H9 (cell line): ENCODE data around the gene SLC30A7. TPM values are rescaled to one million over a fixed set of nuclear protein-coding genes. Genes with fewer than 3 reads are reported as not detected.

ENCODE experiments used
- DNase-seq: peaks from one replicate; pipeline ENCODE4 v3.0.0-alpha.2; 2017
- H2AFZ ChIP-seq: one replicate; pipeline ENCODE4 v1.6.1; 2013; ENCODE audit warnings: mild to moderate bottlenecking, low read length, control low read depth, moderate library complexity
- H2AK5ac ChIP-seq: 2 replicates; pipeline ENCODE4 v1.6.1; 2013; ENCODE audit warnings: low read length, control low read depth, mixed read lengths; ENCODE audit not compliant: insufficient read length
- H2BK120ac ChIP-seq: one replicate; pipeline ENCODE4 v1.6.1; 2013; ENCODE audit warnings: low read depth, mild to moderate bottlenecking, low read length, control low read depth, inconsistent platforms; ENCODE audit not compliant: poor library complexity, severe bottlenecking
- H2BK12ac ChIP-seq: 2 replicates; pipeline ENCODE4 v1.6.1; 2013; ENCODE audit warnings: low read length, control low read depth, mixed read lengths, low read depth; ENCODE audit not compliant: insufficient read length
- H2BK15ac ChIP-seq: 2 replicates; pipeline ENCODE4 v1.6.1; 2013; ENCODE audit warnings: low read depth, low read length, control low read depth
- H2BK20ac ChIP-seq: one replicate; pipeline ENCODE4 v1.6.1; 2013; ENCODE audit warnings: low read depth, mild to moderate bottlenecking, low read length, control low read depth, inconsistent platforms; ENCODE audit not compliant: poor library complexity, severe bottlenecking
- H2BK5ac ChIP-seq: 2 replicates; pipeline ENCODE4 v1.6.1; 2013; ENCODE audit warnings: low read length, control low read depth, mixed read lengths; ENCODE audit not compliant: insufficient read length
- H3K14ac ChIP-seq: 2 replicates; pipeline ENCODE4 v1.6.1; 2013; ENCODE audit warnings: low read length, control low read depth; ENCODE audit not compliant: insufficient read depth
- H3K18ac ChIP-seq: 2 replicates; pipeline ENCODE4 v1.6.1; 2013; ENCODE audit warnings: low read depth, mild to moderate bottlenecking, mixed read lengths, low read length, control low read depth; ENCODE audit not compliant: insufficient read length
- H3K23ac ChIP-seq: 2 replicates; pipeline ENCODE4 v1.6.1; 2013; ENCODE audit warnings: low read length, control low read depth, mixed read lengths, low read depth; ENCODE audit not compliant: insufficient read length
- H3K23me2 ChIP-seq: 2 replicates; pipeline ENCODE4 v1.6.1; 2013; ENCODE audit warnings: low read depth, mild to moderate bottlenecking, mixed read lengths, low read length, control low read depth; ENCODE audit not compliant: insufficient read length, poor library complexity, severe bottlenecking
- H3K27ac ChIP-seq: 2 replicates; pipeline ENCODE4 v1.5.1; 2013; ENCODE audit warnings: low read length, control low read depth, mixed read lengths, low read depth; ENCODE audit not compliant: insufficient read length
- H3K27me3 ChIP-seq: 2 replicates; pipeline ENCODE4 v1.6.1; 2013; ENCODE audit warnings: low read length, control low read depth, inconsistent platforms; ENCODE audit not compliant: insufficient read depth
- H3K4ac ChIP-seq: 2 replicates; pipeline ENCODE4 v1.6.1; 2013; ENCODE audit warnings: low read depth, mild to moderate bottlenecking, control low read depth, inconsistent platforms, low read length, moderate library complexity
- H3K4me1 ChIP-seq: 2 replicates; pipeline ENCODE4 v1.6.1; 2013; ENCODE audit warnings: low read length, control low read depth, inconsistent platforms; ENCODE audit not compliant: insufficient read depth
- H3K4me2 ChIP-seq: 2 replicates; pipeline ENCODE4 v1.6.1; 2013; ENCODE audit warnings: low read length, control low read depth, mixed read lengths; ENCODE audit not compliant: insufficient read length, insufficient read depth
- H3K56ac ChIP-seq: 2 replicates; pipeline ENCODE4 v1.6.1; 2013; ENCODE audit warnings: low read depth, mild to moderate bottlenecking, mixed read lengths, low read length, control low read depth; ENCODE audit not compliant: insufficient read length
- H3K79me1 ChIP-seq: 2 replicates; pipeline ENCODE4 v1.6.1; 2013; ENCODE audit warnings: low read depth, mild to moderate bottlenecking, moderate library complexity, low read length, control low read depth, inconsistent platforms; ENCODE audit not compliant: insufficient read depth, poor library complexity, severe bottlenecking
- H3K79me2 ChIP-seq: 2 replicates; pipeline ENCODE4 v1.6.1; 2013; ENCODE audit warnings: low read length, control low read depth, inconsistent platforms; ENCODE audit not compliant: insufficient read depth
- H3K9ac ChIP-seq: 2 replicates; pipeline ENCODE4 v1.6.1; 2013; ENCODE audit warnings: low read length, control low read depth, mixed read lengths; ENCODE audit not compliant: insufficient read length; ENCODE audit errors: extremely low read depth
- H3K9me3 ChIP-seq: one replicate; pipeline ENCODE4 v1.6.1; 2013; ENCODE audit warnings: low read depth, low read length, inconsistent platforms; ENCODE audit not compliant: control insufficient read depth
- H3T11ph ChIP-seq: one replicate; pipeline ENCODE4 v1.6.1; 2013; ENCODE audit warnings: mild to moderate bottlenecking, low read length, control low read depth, inconsistent platforms
- H4K20me1 ChIP-seq: one replicate; pipeline ENCODE4 v1.6.1; 2013; ENCODE audit not compliant: control insufficient read depth, insufficient read length, insufficient read depth
- H4K5ac ChIP-seq: 2 replicates; pipeline ENCODE4 v1.6.1; 2013; ENCODE audit warnings: low read depth, mild to moderate bottlenecking, mixed read lengths, low read length, control low read depth; ENCODE audit not compliant: insufficient read length
- H4K8ac ChIP-seq: replicated peaks from 2 replicates; pipeline ENCODE4 v1.6.1; 2013; ENCODE audit warnings: low read length, control low read depth, mixed read lengths, low read depth; ENCODE audit not compliant: insufficient read length
- H4K91ac ChIP-seq: 2 replicates; pipeline ENCODE4 v1.6.1; 2013; ENCODE audit warnings: low read depth, mild to moderate bottlenecking, moderate library complexity, mixed read lengths, low read length, control low read depth; ENCODE audit not compliant: insufficient read length
- H3K27ac Mint-ChIP-seq, 3 experiments: 2 replicates in 2 of 3; 3 replicates in 1 of 3; pipeline ENCODE4 v1.8.0; 2020 to 2021; ENCODE audit warnings: mixed read lengths in 3 of 3, mild to moderate bottlenecking in 1 of 3, moderate library complexity in 1 of 3
- H3K27me3 Mint-ChIP-seq: 2 replicates; pipeline ENCODE4 v1.8.0; 2021; ENCODE audit warnings: low read depth, mild to moderate bottlenecking, moderate library complexity, mixed read lengths
- H3K36me3 Mint-ChIP-seq, 3 experiments: 2 replicates in 2 of 3; 3 replicates in 1 of 3; pipeline ENCODE4 v1.8.0; 2020 to 2021; ENCODE audit warnings: low read depth in 3 of 3, mixed read lengths in 3 of 3; ENCODE audit not compliant: insufficient read depth in 1 of 3
- H3K4me1 Mint-ChIP-seq, 2 experiments: 2 replicates each; pipeline ENCODE4 v1.8.0; 2020; ENCODE audit warnings: mixed read lengths in 2 of 2
- H3K4me3 Mint-ChIP-seq, 2 experiments: 2 replicates in 1 of 2; 3 replicates in 1 of 2; pipeline ENCODE4 v1.8.0; 2020 to 2021; ENCODE audit warnings: mild to moderate bottlenecking in 2 of 2, mixed read lengths in 2 of 2, moderate library complexity in 1 of 2
- H3K9me3 Mint-ChIP-seq, 2 experiments: 2 replicates in 1 of 2; 3 replicates in 1 of 2; pipeline ENCODE4 v1.8.0; 2020; ENCODE audit warnings: mild to moderate bottlenecking in 2 of 2, mixed read lengths in 2 of 2, moderate library complexity in 1 of 2
- CTCF ChIP-seq: fragments of 200-600 bp; sonication (generic); conservative IDR thresholded peaks from 3 replicates; pipeline ENCODE4 v1.8.0; 2021; ENCODE audit warnings: antibody characterized with exemption, mild to moderate bottlenecking
- WGBS: extraction: QIAGEN DNeasy Blood & Tissue Kit; methylation state at CpG from one replicate; pipeline ENCODE4 v1.1.7; 2013; ENCODE audit warnings: missing lambda C conversion rate, low lambda C conversion rate, mixed read lengths; ENCODE audit not compliant: insufficient read length; ENCODE audit errors: extremely low coverage; 5-methylcytosine and 5-hydroxymethylcytosine counted together
- total RNA-seq: library from RNA; stranded (reverse); gene quantifications from 2 replicates; pipeline ENCODE4 v1.2.1, GENCODE V29; 2021

Gene SLC30A7
- total RNA-seq, 1 experiment from 2014 or later, result 25.6 TPM

- no peak for DNase-seq
- no peaks in the 10 kb centered on the region for H4K20me1 ChIP-seq
- H3K79me1 ChIP-seq, result no peaks in the 10 kb centered on the region
- H2AK5ac ChIP-seq, result no peak overlapping the region
- H3K4me3 Mint-ChIP-seq, result no peak overlapping the region
- no peak overlapping the region for H2BK5ac ChIP-seq
- peak overlapping the region; percentile 67 to 82 (median 69); a peak in 5 of 7 replicates for H3K27ac Mint-ChIP-seq
- H2BK120ac ChIP-seq, result no peak overlapping the region
- no peak overlapping the region for H2AFZ ChIP-seq
- H3K4me2 ChIP-seq, result no peak overlapping the region
- H2BK20ac ChIP-seq, result no peak overlapping the region
- peaks cover 5 to 26% (median 19%) of the 10 kb centered on the region in 3 experiments; a peak in 6 of 7 replicates for H3K36me3 Mint-ChIP-seq
- H4K5ac ChIP-seq, result no peak overlapping the region
- no peaks in the 10 kb centered on the region for H3K79me2 ChIP-seq
- peaks cover 20% of the 10 kb centered on the region in 2 experiments for H3K4me1 Mint-ChIP-seq
- H3K18ac ChIP-seq, result no peak overlapping the region
- H3K4ac ChIP-seq, result no peak overlapping the region
- H3K27me3 ChIP-seq, result no peaks in the 10 kb centered on the region
- H3K9me3 Mint-ChIP-seq, result no peaks in the 10 kb centered on the region
- no peak overlapping the region for H3K23ac ChIP-seq
- no peaks in the 10 kb centered on the region for H3K27me3 Mint-ChIP-seq
- no peaks in the 10 kb centered on the region for H3K23me2 ChIP-seq
- H2BK15ac ChIP-seq, result no peak overlapping the region
- no peaks in the 10 kb centered on the region; the same call in 1 of the 2 replicates for H3K4me1 ChIP-seq
- no peak overlapping the region for H3T11ph ChIP-seq
- no peak overlapping the region for H3K56ac ChIP-seq
- no peak overlapping the region for H4K91ac ChIP-seq
- H3K27ac ChIP-seq, result no peak overlapping the region
- H3K14ac ChIP-seq, result no peak overlapping the region
- no peak for TF ChIP-seq CTCF
- WGBS, result no CpG with 5 or more reads among the region's 1 CpG
- no peaks in the 10 kb centered on the region for H3K9me3 ChIP-seq
- no peak overlapping the region for H2BK12ac ChIP-seq
- no peak overlapping the region for H3K9ac ChIP-seq
- no peak overlapping the region for H4K8ac ChIP-seq
Observed at GRCh38 chr1:100972185-100972584, 76.3 kb downstream of the SLC30A7 start.
